Measurements from ENCODE around the gene CTIF. TPM values are rescaled to one million over a fixed set of nuclear protein-coding genes. Genes with fewer than 3 reads are reported as not detected.

Gene CTIF
- total RNA-seq, 1 donor = 65.9 TPM

DNA sequence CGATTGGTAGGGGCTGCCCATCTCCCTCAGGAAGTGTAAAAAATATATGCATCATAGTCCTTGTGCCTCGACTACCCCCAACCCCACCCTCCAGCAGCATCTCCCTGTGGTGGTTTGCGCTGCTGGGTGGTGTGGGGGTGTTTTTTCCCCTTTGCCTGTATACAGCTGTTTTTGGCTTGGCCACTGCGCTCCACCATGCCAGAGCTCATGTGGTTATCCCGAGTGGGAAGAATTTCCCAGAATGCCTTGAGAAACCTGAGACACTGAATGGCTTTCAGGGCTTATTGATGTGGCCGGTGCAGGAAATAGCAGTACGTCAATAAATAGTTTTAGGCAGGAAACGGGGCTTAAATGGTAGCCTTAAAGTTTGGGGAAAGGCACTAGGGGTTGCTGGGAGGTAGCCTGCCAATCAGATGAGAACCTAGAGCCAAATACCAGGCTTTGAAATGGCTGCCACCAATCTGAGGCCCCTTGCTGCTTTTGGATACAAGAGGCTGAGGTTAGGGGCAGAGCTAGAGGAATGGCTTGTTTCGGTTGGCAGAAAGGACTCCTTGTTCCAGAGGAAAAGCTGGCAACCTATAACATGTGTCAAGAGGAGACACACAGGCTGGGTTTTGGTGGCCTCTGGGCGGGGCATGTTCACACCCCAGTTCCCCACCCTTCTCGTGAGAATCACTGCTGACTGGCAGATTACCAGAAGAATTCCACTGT, 267.9 kb downstream of the CTIF start:
- H4K20me1 ChIP-seq (ENCODE audit: insufficient read depth, low read length) = no peaks in the 10 kb centered on the region
- peak overlapping the region; percentile 62 for H3K27ac ChIP-seq (ENCODE audit: low read depth, low read length)
- no peaks in the 10 kb centered on the region for H3K27me3 ChIP-seq (ENCODE audit: insufficient read depth, low read length)
- H3K9me3 ChIP-seq (ENCODE audit: low read depth, low read length) = no peaks in the 10 kb centered on the region
- H3K4me3 ChIP-seq (ENCODE audit: insufficient read depth, low read length) = no peak overlapping the region
- TF ChIP-seq, protein P1, sequence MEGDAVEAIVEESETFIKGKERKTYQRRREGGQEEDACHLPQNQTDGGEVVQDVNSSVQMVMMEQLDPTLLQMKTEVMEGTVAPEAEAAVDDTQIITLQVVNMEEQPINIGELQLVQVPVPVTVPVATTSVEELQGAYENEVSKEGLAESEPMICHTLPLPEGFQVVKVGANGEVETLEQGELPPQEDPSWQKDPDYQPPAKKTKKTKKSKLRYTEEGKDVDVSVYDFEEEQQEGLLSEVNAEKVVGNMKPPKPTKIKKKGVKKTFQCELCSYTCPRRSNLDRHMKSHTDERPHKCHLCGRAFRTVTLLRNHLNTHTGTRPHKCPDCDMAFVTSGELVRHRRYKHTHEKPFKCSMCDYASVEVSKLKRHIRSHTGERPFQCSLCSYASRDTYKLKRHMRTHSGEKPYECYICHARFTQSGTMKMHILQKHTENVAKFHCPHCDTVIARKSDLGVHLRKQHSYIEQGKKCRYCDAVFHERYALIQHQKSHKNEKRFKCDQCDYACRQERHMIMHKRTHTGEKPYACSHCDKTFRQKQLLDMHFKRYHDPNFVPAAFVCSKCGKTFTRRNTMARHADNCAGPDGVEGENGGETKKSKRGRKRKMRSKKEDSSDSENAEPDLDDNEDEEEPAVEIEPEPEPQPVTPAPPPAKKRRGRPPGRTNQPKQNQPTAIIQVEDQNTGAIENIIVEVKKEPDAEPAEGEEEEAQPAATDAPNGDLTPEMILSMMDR (IDR thresholded peaks at IDR 0.05; ENCODE audit: extremely low read depth, low read depth, low read length) = no peak
- peaks cover 3% of the 10 kb centered on the region for H3K79me2 ChIP-seq (ENCODE audit: insufficient read depth, low read length)
- H2AFZ ChIP-seq (ENCODE audit: low read length) = peak overlapping the region; percentile 40
- H3K4me1 ChIP-seq (ENCODE audit: insufficient read depth, low read length) = peaks cover 13% of the 10 kb centered on the region
- H3K36me3 ChIP-seq (ENCODE audit: insufficient read depth, low read length) = peaks cover 11% of the 10 kb centered on the region
- DNase-seq (ENCODE audit: insufficient read length, low spot score, missing footprints) = peak; percentile 41
- H3K4me2 ChIP-seq (ENCODE audit: insufficient read depth, low read length) = peak overlapping the region; percentile 31

DNA sequence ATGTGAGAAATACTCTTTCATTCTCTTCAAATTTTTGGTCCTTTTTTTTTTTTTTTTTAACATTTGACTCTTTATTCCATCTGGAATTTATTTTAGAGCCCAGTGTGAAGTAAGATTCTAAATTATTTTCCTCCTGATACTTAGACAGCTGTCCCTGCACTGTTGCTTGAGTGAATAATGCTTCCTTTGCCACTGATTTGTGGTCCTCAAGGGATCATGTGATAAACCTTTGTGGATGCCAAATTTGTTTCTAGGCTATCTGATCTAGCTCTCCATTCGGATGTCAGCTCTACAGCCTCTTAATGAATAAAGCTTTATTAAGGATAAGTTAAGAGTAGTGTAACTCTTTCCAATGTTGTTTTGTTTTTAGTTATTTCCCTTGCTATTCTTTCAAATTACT, 269.6 kb downstream of the CTIF start:
- no peaks in the 10 kb centered on the region for H4K20me1 ChIP-seq (ENCODE audit: insufficient read depth, low read length)
- peaks cover 8% of the 10 kb centered on the region for H3K36me3 ChIP-seq (ENCODE audit: insufficient read depth, low read length)
- no peaks in the 10 kb centered on the region for H3K27me3 ChIP-seq (ENCODE audit: insufficient read depth, low read length)
- H3K4me1 ChIP-seq (ENCODE audit: insufficient read depth, low read length) = peaks cover 11% of the 10 kb centered on the region
- H3K4me2 ChIP-seq (ENCODE audit: insufficient read depth, low read length) = no peak overlapping the region
- TF ChIP-seq, protein P1 (IDR thresholded peaks at IDR 0.05; ENCODE audit: extremely low read depth, low read depth, low read length) = no peak
- no peaks in the 10 kb centered on the region for H3K9me3 ChIP-seq (ENCODE audit: low read depth, low read length)
- H3K79me2 ChIP-seq (ENCODE audit: insufficient read depth, low read length) = peaks cover 3% of the 10 kb centered on the region
- no peak overlapping the region for H3K27ac ChIP-seq (ENCODE audit: low read depth, low read length)
- H3K4me3 ChIP-seq (ENCODE audit: insufficient read depth, low read length) = no peak overlapping the region
- H2AFZ ChIP-seq (ENCODE audit: low read length) = no peak overlapping the region
- DNase-seq (ENCODE audit: insufficient read length, low spot score, missing footprints) = no peak

DNA sequence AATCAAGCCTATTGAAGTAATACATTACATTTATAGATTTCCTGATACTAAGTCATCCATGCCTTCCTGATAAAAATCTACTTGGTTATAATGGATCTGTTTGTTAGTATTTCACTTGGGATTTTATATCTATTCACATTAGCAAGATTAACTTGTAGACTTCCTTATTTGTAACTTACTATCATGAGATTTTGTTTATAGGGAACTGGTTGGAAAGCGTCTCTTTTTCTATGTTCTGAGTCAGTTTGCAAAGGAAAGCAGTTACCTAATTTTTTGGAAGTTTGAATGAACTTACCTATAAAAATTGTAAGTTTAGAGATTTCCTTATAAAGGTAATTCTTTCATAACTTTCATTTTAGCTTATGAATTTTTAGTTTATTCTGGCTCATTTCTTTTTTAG, 270.5 kb downstream of the CTIF start:
- Histone ChIP-seq H3K36me3 (ENCODE audit: insufficient read depth, low read length) (peaks cover 5% of the 10 kb centered on the region), H3K4me3 (ENCODE audit: insufficient read depth, low read length) (no peak overlapping the region), H3K4me2 (ENCODE audit: insufficient read depth, low read length) (no peak overlapping the region), H3K79me2 (ENCODE audit: insufficient read depth, low read length) (peaks cover 5% of the 10 kb centered on the region), H4K20me1 (ENCODE audit: insufficient read depth, low read length) (no peaks in the 10 kb centered on the region), H3K4me1 (ENCODE audit: insufficient read depth, low read length) (peaks cover 18% of the 10 kb centered on the region), H3K27me3 (ENCODE audit: insufficient read depth, low read length) (no peaks in the 10 kb centered on the region), H2AFZ (ENCODE audit: low read length) (no peak overlapping the region), H3K27ac (ENCODE audit: low read depth, low read length) (no peak overlapping the region), H3K9me3 (ENCODE audit: low read depth, low read length) (no peaks in the 10 kb centered on the region)
- DNase-seq (ENCODE audit: insufficient read length, low spot score, missing footprints) = no peak
- TF ChIP-seq, protein P1 (IDR thresholded peaks at IDR 0.05; ENCODE audit: extremely low read depth, low read depth, low read length) = no peak

DNA sequence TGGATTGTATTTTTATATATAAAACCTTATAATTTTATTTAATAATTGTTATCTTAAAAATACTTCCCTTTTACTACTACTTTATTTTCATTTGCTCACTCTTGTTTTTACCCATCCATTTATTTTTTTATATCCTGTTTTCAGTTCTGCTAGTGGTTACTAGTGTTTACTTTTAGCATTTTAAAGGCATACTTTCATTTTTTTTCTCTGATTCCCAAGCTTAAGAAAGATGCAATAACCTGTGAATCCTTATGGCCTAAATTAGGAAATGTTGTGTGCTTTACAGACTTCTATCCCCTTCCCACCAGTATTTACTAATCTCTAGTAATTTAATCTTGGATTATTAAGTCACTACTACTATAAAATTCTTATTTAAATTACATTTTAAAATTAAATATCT, 272.0 kb downstream of the CTIF start:
- TF ChIP-seq, protein P1 (IDR thresholded peaks at IDR 0.05; ENCODE audit: extremely low read depth, low read depth, low read length) = no peak
- no peaks in the 10 kb centered on the region for H4K20me1 ChIP-seq (ENCODE audit: insufficient read depth, low read length)
- no peak for DNase-seq (ENCODE audit: insufficient read length, low spot score, missing footprints)
- H3K79me2 ChIP-seq (ENCODE audit: insufficient read depth, low read length) = peaks cover 5% of the 10 kb centered on the region
- no peak overlapping the region for H3K4me2 ChIP-seq (ENCODE audit: insufficient read depth, low read length)
- peaks cover 27% of the 10 kb centered on the region for H3K4me1 ChIP-seq (ENCODE audit: insufficient read depth, low read length)
- H3K27ac ChIP-seq (ENCODE audit: low read depth, low read length) = no peak overlapping the region
- no peak overlapping the region for H2AFZ ChIP-seq (ENCODE audit: low read length)
- H3K9me3 ChIP-seq (ENCODE audit: low read depth, low read length) = no peaks in the 10 kb centered on the region
- no peaks in the 10 kb centered on the region for H3K27me3 ChIP-seq (ENCODE audit: insufficient read depth, low read length)
- H3K4me3 ChIP-seq (ENCODE audit: insufficient read depth, low read length) = no peak overlapping the region
- H3K36me3 ChIP-seq (ENCODE audit: insufficient read depth, low read length) = no peaks in the 10 kb centered on the region
